Measurements from ENCODE around the gene GBX1.
A peak's percentile ranks its signal among the peaks of the same experiment; 100 is the strongest.

The GBX1 gene

GRCh38 chr7:151193203-151193978 is 25.9 kb upstream of the GBX1 start:
- DNase-seq, result no peak

- DNase-seq, result no peak
Observed at GRCh38 chr7:151192002-151192539, 24.6 kb upstream of the GBX1 start.

GRCh38 chr7:151191544-151191943 is 24.1 kb upstream of the GBX1 start:
- DNase-seq, result no peak

- no peak for DNase-seq
Observed at GRCh38 chr7:151189038-151189437, 21.5 kb upstream of the GBX1 start.

GRCh38 chr7:151188252-151188542 is 20.7 kb upstream of the GBX1 start:
- no peak for DNase-seq

- DNase-seq, result no peak
Observed at GRCh38 chr7:151187409-151188251, 20.1 kb upstream of the GBX1 start.

GRCh38 chr7:151186640-151187408 is 19.3 kb upstream of the GBX1 start, which contains the start of gene ASB10:
Gene ASB10, minus strand, starts transcription at chr7:151187250. Its CDS starts 120 bp downstream, at chr7:151187130.
- DNase-seq, result no peak

GRCh38 chr7:151185762-151186639 is 18.5 kb upstream of the GBX1 start:
- DNase-seq, result no peak

GRCh38 chr7:151181011-151181431 is 13.5 kb upstream of the GBX1 start:
- no peak for DNase-seq

- no peak for DNase-seq
Observed at GRCh38 chr7:151179946-151180345, 12.5 kb upstream of the GBX1 start.

- DNase-seq, result no peak
Observed at GRCh38 chr7:151179287-151179860, 11.9 kb upstream of the GBX1 start.

- DNase-seq, result no peak
Observed at GRCh38 chr7:151178831-151179230, 11.3 kb upstream of the GBX1 start.

GRCh38 chr7:151178236-151178635 is 10.7 kb upstream of the GBX1 start:
- DNase-seq, result no peak

GRCh38 chr7:151177310-151177709 is 9.8 kb upstream of the GBX1 start:
- no peak for DNase-seq

GRCh38 chr7:151176401-151176800 is 8.9 kb upstream of the GBX1 start:
- no peak for DNase-seq

- DNase-seq, result no peak
Observed at GRCh38 chr7:151175793-151176311, 8.4 kb upstream of the GBX1 start.

GRCh38 chr7:151175047-151175792 is 7.7 kb upstream of the GBX1 start:
- no peak for DNase-seq

GRCh38 chr7:151174246-151175046 is 7.0 kb upstream of the GBX1 start:
- DNase-seq, result peak; percentile 11
